Measurements from ENCODE around the gene CCDC187. TPM values are rescaled to one million over a fixed set of nuclear protein-coding genes. Genes with fewer than 3 reads are reported as not detected.

The CCDC187 gene
- total RNA-seq, 2 donors from 2014 or later: 0.02 TPM; not detected in 1

GRCh38 chr9:136202454-136203407 is 101.2 kb downstream of the CCDC187 start:
- Mint-ChIP-seq H3K27ac (no peak overlapping the region), H3K9me3 (no peaks in the 10 kb centered on the region), H3K36me3 (no peaks in the 10 kb centered on the region)
- DNase-seq (ENCODE audit: low spot score in 2 of 2) (no peak), ATAC-seq (no peak)

GRCh38 chr9:136201609-136202453 is 102.1 kb downstream of the CCDC187 start:
- Mint-ChIP-seq H3K27ac (no peak overlapping the region), H3K9me3 (no peaks in the 10 kb centered on the region), H3K36me3 (no peaks in the 10 kb centered on the region)
- no peak for ATAC-seq
- DNase-seq (ENCODE audit: low spot score in 2 of 2): no peak

- Mint-ChIP-seq H3K9me3 (no peaks in the 10 kb centered on the region), H3K27ac (no peak overlapping the region), H3K36me3 (no peaks in the 10 kb centered on the region)
- DNase-seq (ENCODE audit: low spot score in 2 of 2) (no peak), ATAC-seq (no peak)
Observed at GRCh38 chr9:136201174-136201573, 102.7 kb downstream of the CCDC187 start.

DNA sequence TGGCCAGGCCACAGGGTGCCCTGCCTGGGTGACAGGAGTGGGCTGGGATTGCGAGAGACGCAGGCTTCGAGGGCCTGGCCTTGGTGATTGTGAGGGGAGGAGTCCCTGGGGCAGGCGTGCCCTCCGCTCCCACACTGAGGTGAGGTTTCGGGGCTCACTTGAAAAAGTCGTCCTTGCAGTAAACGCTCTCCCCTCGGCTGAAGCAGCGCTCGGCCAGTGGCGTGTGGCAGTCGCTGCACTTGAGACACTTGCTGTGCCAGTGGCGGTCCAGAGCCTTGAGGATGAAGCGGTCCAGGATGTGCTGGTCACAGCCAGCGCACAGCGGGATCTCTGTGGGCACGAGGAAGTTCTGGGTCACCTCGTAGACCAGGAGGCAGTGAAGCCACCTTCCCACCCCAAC is 103.5 kb downstream of the CCDC187 start:
- DNase-seq (ENCODE audit: low spot score in 2 of 2) (no peak), ATAC-seq (no peak)
- H3K27ac Mint-ChIP-seq: no peak overlapping the region
- H3K9me3 Mint-ChIP-seq: no peaks in the 10 kb centered on the region
- no peaks in the 10 kb centered on the region for H3K36me3 Mint-ChIP-seq

Other genes starting within 250 kb of the CCDC187 start
- 10 to 100 TPM in 1 of 2 donors, 1 to 10 TPM in 1; 4.5 to 10.0 TPM for gene NACC2, start 208.8 kb downstream of the CCDC187 start, total RNA-seq
- gene TMEM250, start 185.2 kb downstream of the CCDC187 start, total RNA-seq: 10 to 100 TPM; 13.3 to 26.2 TPM
- gene LHX3, start 99.0 kb downstream of the CCDC187 start, total RNA-seq: under 1 TPM; 0.08 to 0.11 TPM
- gene QSOX2, start 58.3 kb downstream of the CCDC187 start, total RNA-seq: 10 to 100 TPM; 24.1 to 26.2 TPM
- 10 to 100 TPM in 1 of 2 donors, 1 to 10 TPM in 1; 8.5 to 12.3 TPM for gene GPSM1, start 23.4 kb upstream of the CCDC187 start, total RNA-seq
- 10 to 100 TPM; 10.6 to 15.6 TPM for gene DNLZ, start 59.6 kb upstream of the CCDC187 start, total RNA-seq
- 1 to 10 TPM; 1.3 to 1.7 TPM for gene CARD9, start 69.6 kb upstream of the CCDC187 start, total RNA-seq
- gene SNAPC4, start 96.1 kb upstream of the CCDC187 start, total RNA-seq: 10 to 100 TPM; 12.5 to 16.7 TPM
- 10 to 100 TPM; 52.2 to 75.4 TPM for gene ENTR1, start 106.5 kb upstream of the CCDC187 start, total RNA-seq
- 100 to 1,000 TPM in 1 of 2 donors, 10 to 100 TPM in 1; 94.1 to 110 TPM for gene PMPCA, start 106.6 kb upstream of the CCDC187 start, total RNA-seq
- gene INPP5E, start 135.8 kb upstream of the CCDC187 start, total RNA-seq: 10 to 100 TPM; 14.4 to 16.0 TPM
- gene SEC16A, start 178.9 kb upstream of the CCDC187 start, total RNA-seq: 10 to 100 TPM; 56.6 to 79.5 TPM
- gene NOTCH1, start 242.0 kb upstream of the CCDC187 start, total RNA-seq: 10 to 100 TPM; 76.4 to 85.5 TPM

Measured in activated naive CD4-positive, alpha-beta T cell treated with anti-CD3 and anti-CD28 coated beads, Interleukin-2, amount 50 U/mL, for 72 hours (primary cell).